Fibroblast of mammary gland (primary cell): ENCODE data around the gene SAMD1.
A peak's percentile ranks its signal among the peaks of the same experiment; 100 is the strongest.
"Not testable (repeated sequence)": the region's sequence is repeated elsewhere in the genome, so short reads cannot be mapped to it uniquely, and the experiment has no call there.

Experiments
- DNase-seq: peaks from one replicate; pipeline ENCODE4 v3.0.0-alpha.2; 2010; ENCODE audit warnings: low read depth
- H3K4me3 ChIP-seq: 2 replicates; pipeline ENCODE4 v1.5.1; 2011; ENCODE audit warnings: low read depth, mild to moderate bottlenecking, low read length, moderate library complexity; ENCODE audit not compliant: control insufficient read depth
- TF ChIP-seq, protein P1 (sequence below): conservative IDR thresholded peaks from 2 replicates; pipeline ENCODE4 v1.5.1; 2011; ENCODE audit warnings: low read depth, low read length, inconsistent platforms; ENCODE audit not compliant: control insufficient read depth, insufficient read depth

The SAMD1 gene

DNA sequence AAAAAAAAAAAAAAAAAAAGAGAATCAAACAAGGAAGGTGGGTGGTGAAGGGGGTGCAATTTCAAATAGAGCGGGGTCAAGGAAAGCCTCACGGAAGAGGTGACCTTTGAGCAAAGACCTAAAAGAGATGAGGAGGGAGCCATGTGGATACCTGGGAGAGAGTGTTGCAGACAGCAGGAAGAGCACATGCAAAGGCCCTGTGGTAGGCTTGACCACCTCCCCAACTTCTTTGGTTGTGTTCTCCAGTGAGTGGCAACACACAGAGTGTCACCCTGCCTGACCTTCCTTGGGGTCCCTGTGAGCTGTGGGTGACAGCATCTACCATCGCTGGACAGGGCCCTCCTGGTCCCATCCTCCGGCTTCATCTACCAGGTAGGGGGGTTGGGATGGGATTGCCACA is 40.0 kb downstream of the SAMD1 start:
- H3K4me3 ChIP-seq: no peak overlapping the region
- TF ChIP-seq, protein P1, sequence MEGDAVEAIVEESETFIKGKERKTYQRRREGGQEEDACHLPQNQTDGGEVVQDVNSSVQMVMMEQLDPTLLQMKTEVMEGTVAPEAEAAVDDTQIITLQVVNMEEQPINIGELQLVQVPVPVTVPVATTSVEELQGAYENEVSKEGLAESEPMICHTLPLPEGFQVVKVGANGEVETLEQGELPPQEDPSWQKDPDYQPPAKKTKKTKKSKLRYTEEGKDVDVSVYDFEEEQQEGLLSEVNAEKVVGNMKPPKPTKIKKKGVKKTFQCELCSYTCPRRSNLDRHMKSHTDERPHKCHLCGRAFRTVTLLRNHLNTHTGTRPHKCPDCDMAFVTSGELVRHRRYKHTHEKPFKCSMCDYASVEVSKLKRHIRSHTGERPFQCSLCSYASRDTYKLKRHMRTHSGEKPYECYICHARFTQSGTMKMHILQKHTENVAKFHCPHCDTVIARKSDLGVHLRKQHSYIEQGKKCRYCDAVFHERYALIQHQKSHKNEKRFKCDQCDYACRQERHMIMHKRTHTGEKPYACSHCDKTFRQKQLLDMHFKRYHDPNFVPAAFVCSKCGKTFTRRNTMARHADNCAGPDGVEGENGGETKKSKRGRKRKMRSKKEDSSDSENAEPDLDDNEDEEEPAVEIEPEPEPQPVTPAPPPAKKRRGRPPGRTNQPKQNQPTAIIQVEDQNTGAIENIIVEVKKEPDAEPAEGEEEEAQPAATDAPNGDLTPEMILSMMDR: no peak
- no peak for DNase-seq

- DNase-seq: peak; percentile 24
- no peak overlapping the region for H3K4me3 ChIP-seq
- TF ChIP-seq, protein P1: peak; percentile 88
These were observed 42.0 kb downstream of the SAMD1 start for GRCh38 chr19:14048443-14049153.

DNA sequence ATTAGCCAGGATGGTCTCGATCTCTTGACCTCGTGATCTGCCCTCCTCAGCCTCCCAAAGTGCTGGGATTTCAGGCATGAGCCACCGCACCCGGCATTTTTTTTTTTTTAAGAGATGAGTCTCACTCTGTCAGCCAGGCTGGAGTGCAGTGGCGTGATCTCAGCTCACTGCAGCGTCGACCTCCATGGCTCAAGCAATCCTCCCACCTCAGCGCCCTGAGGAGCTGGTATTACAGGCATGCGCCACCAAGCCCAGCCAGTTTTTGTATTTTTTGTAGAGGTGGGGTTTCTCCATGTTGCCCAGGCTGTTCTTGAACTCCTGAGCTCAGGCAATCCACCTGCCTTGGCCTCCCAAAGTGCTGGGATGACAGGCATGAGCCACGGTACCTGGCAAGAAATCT is 42.7 kb downstream of the SAMD1 start:
- DNase-seq, H3K4me3 ChIP-seq: not testable (repeated sequence)

DNA sequence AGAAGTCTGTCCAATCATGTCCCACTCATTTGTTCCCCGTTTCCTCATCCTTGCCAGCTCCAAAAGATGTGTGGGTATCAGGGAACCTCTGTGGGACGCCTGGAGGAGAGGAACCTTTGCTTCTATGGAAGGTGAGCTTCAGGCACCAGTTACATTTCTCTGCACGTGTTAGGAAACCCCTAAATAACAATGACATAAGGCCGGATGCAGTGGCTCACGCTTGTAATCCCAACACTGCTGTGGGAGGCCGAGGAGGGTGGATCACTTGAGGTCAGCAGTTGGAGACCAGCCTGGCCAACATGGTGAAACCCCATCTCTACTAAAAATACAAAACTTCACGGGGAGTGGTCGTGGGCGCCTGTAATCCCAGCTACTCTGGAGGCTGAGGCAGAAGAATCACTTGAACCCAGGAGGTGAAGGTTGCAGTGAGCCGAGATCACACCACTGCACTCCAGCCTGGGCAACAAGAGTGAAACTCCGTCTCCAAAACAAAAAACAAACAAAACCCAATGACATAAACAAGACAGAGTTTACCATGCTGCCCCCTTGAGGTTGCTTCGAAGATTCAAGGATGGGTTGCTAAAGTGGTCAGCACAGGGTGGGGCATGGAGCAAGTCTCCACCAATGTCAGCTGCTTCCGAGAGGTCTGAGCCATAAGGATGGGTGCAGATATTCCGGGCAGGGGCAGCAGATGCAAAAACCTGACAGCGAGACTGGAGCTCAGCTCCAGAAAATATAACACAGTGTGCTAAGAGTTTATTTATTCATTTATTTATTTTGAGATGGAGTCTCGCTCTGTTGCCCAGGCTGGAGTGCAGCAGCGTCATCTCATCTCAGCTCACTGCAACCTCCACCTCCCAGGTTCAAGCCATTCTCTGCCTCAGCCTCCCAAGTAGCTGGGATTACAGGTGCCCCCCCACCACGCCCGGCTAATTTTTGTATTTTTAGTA is 47.6 kb downstream of the SAMD1 start:
- DNase-seq: peak; percentile 81
- not testable (repeated sequence) for H3K4me3 ChIP-seq
- TF ChIP-seq, protein P1: peak; percentile 64

DNA sequence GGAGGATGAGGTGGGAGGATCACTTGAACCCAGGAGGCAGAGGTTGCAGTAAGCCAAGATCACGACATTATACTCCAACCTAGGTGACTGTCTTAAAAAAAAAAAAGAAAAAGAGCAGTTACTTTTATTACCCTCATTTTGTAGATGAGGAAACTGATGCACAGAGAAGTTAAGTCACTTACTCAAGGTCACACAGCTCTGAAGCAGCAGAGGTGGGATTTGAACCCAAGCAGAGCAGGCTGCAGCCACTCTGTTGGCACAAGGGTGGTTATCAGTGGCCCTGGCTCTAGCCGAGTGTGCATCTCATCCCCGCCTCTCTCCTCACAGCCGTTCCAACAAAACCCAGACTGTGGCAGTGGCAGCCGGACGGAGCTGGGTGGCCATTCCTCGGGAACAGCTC is 51.4 kb downstream of the SAMD1 start:
- no peak overlapping the region for H3K4me3 ChIP-seq
- TF ChIP-seq, protein P1: no peak
- no peak for DNase-seq
